Measurements from ENCODE around the gene PILRA. TPM values are rescaled to one million over a fixed set of nuclear protein-coding genes. Genes with fewer than 3 reads are reported as not detected.
"Not testable (repeated sequence)": the region's sequence is repeated elsewhere in the genome, so short reads cannot be mapped to it uniquely, and the experiment has no call there.

Gene PILRA
- total and polyA plus RNA-seq, 2 donors (not counting 1 experiment from before 2014, with no cell fraction given): 10.3 to 23.0 TPM

- no peaks in the 10 kb centered on the region for H4K20me1 ChIP-seq (ENCODE audit: control insufficient read depth, insufficient read depth, low read length, poor library complexity, severe bottlenecking)
- peaks cover 0 to 7% of the 10 kb centered on the region in 2 donors for H3K4me1 ChIP-seq (ENCODE audit: control insufficient read depth in 2 of 2, insufficient read depth in 2 of 2, low read length in 2 of 2)
- no peak overlapping the region for H3K4me3 ChIP-seq (ENCODE audit: control extremely low read depth in 1 of 5, extremely low read depth in 1 of 5, insufficient read depth in 1 of 5, low read depth in 2 of 5, low read length in 4 of 5)
- H3K9ac ChIP-seq (ENCODE audit: low read length): no peak overlapping the region
- no peaks in the 10 kb centered on the region for H3K79me2 ChIP-seq (ENCODE audit: control insufficient read depth, insufficient read depth, low read length)
- CTCF ChIA-PET: interaction anchor here (0.7 to 2.4 kb wide), 4 partner anchors 25 to 345 kb away, joined by 3 to 7 read pairs (median 3); no protein-coding TSS in a partner anchor
- Mint-ChIP-seq H3K4me3 (no peak overlapping the region), H3K4me1 (peaks cover 24% of the 10 kb centered on the region), H3K27me3 (no peaks in the 10 kb centered on the region), H3K9me3 (ENCODE audit: insufficient read depth) (no peaks in the 10 kb centered on the region), H3K27ac (no peak overlapping the region)
- no peaks in the 10 kb centered on the region for H3K36me3 ChIP-seq (replicated peaks in 1 of 2; ENCODE audit: control extremely low read depth in 1 of 2, control insufficient read depth in 1 of 2, extremely low read depth in 1 of 2, insufficient read depth in 2 of 2, low read length in 1 of 2)
- H3K27me3 ChIP-seq (replicated peaks in 1 of 4; ENCODE audit: control extremely low read depth in 1 of 4, control insufficient read depth in 3 of 4, insufficient read depth in 4 of 4, low read length in 3 of 4): no peaks in the 10 kb centered on the region
- H3K27ac ChIP-seq (ENCODE audit: low read length in 2 of 2): no peak overlapping the region
- ATAC-seq (ENCODE audit: low read depth): no peak
- no peak overlapping the region for H2AFZ ChIP-seq (ENCODE audit: insufficient read depth, low read depth, low read length, poor library complexity, severe bottlenecking)
- no peak overlapping the region for H3K4me2 ChIP-seq (replicated peaks; ENCODE audit: low read depth, low read length, poor library complexity, severe bottlenecking)
- no CpG with 5 or more reads among the region's 4 CpGs for WGBS (ENCODE audit: insufficient coverage)
- no peak for DNase-seq
- no peaks in the 10 kb centered on the region for H3K9me3 ChIP-seq (ENCODE audit: control extremely low read depth in 1 of 3, control insufficient read depth in 2 of 3, insufficient read depth in 1 of 3, low read length in 2 of 3)
- intact Hi-C loops (cut with micrococcal nuclease): no loop called here
- TF ChIP-seq CTCF (IDR thresholded peaks at IDR 0.05) (no peak), EZH2 (IDR thresholded peaks at IDR 0.05; ENCODE audit: borderline replicate concordance, insufficient read depth, low read depth, low read length, poor library complexity, severe bottlenecking) (no peak)
- POLR2A ChIA-PET: interaction anchor here (1.2 kb wide), 1 partner anchor 11 kb away, joined by 5 read pairs; no protein-coding TSS in a partner anchor
Observed at GRCh38 chr7:100380196-100380595, 6.9 kb downstream of the PILRA start.

GRCh38 chr7:100381531-100382233 lies 8.4 kb downstream of the PILRA start:
- H3K36me3 ChIP-seq (replicated peaks in 1 of 2; ENCODE audit: control extremely low read depth in 1 of 2, control insufficient read depth in 1 of 2, extremely low read depth in 1 of 2, insufficient read depth in 2 of 2, low read length in 1 of 2); H3K4me1 ChIP-seq (ENCODE audit: control insufficient read depth in 2 of 2, insufficient read depth in 2 of 2, low read length in 2 of 2); H3K4me2 ChIP-seq (replicated peaks; ENCODE audit: low read depth, low read length, poor library complexity, severe bottlenecking); H2AFZ ChIP-seq (ENCODE audit: insufficient read depth, low read depth, low read length, poor library complexity, severe bottlenecking); H3K27me3 ChIP-seq (replicated peaks in 1 of 4; ENCODE audit: control extremely low read depth in 1 of 4, control insufficient read depth in 3 of 4, insufficient read depth in 4 of 4, low read length in 3 of 4); DNase-seq; H3K9me3 Mint-ChIP-seq (ENCODE audit: insufficient read depth); H3K9ac ChIP-seq (ENCODE audit: low read length); H3K9me3 ChIP-seq (ENCODE audit: control extremely low read depth in 1 of 3, control insufficient read depth in 2 of 3, insufficient read depth in 1 of 3, low read length in 2 of 3); H3K4me3 ChIP-seq (ENCODE audit: control extremely low read depth in 1 of 5, extremely low read depth in 1 of 5, insufficient read depth in 1 of 5, low read depth in 2 of 5, low read length in 4 of 5); intact Hi-C loops (cut with micrococcal nuclease); H3K4me3 Mint-ChIP-seq; H3K27ac ChIP-seq (ENCODE audit: low read length in 2 of 2); H4K20me1 ChIP-seq (ENCODE audit: control insufficient read depth, insufficient read depth, low read length, poor library complexity, severe bottlenecking); POLR2A ChIA-PET; H3K27me3 Mint-ChIP-seq; H3K79me2 ChIP-seq (ENCODE audit: control insufficient read depth, insufficient read depth, low read length); ATAC-seq (ENCODE audit: low read depth): not testable (repeated sequence)
- CTCF ChIA-PET: interaction anchor here (1.0 to 2.4 kb wide), 2 partner anchors 26 to 34 kb away, joined by 3 to 7 read pairs; no protein-coding TSS in a partner anchor
- peaks cover 19% of the 10 kb centered on the region for H3K4me1 Mint-ChIP-seq
- H3K27ac Mint-ChIP-seq: peak overlapping the region; percentile 32
- WGBS (ENCODE audit: insufficient coverage): 98% methylated on average over 27 of the region's 49 CpGs

- H3K4me2 ChIP-seq (replicated peaks; ENCODE audit: low read depth, low read length, poor library complexity, severe bottlenecking); H3K27ac ChIP-seq (ENCODE audit: low read length in 2 of 2); H3K79me2 ChIP-seq (ENCODE audit: control insufficient read depth, insufficient read depth, low read length); POLR2A ChIA-PET; H3K9me3 ChIP-seq (ENCODE audit: control extremely low read depth in 1 of 3, control insufficient read depth in 2 of 3, insufficient read depth in 1 of 3, low read length in 2 of 3); H3K4me1 ChIP-seq (ENCODE audit: control insufficient read depth in 2 of 2, insufficient read depth in 2 of 2, low read length in 2 of 2); intact Hi-C loops (cut with micrococcal nuclease); H3K36me3 ChIP-seq (replicated peaks in 1 of 2; ENCODE audit: control extremely low read depth in 1 of 2, control insufficient read depth in 1 of 2, extremely low read depth in 1 of 2, insufficient read depth in 2 of 2, low read length in 1 of 2); H3K27me3 Mint-ChIP-seq; H3K9ac ChIP-seq (ENCODE audit: low read length); H3K4me3 ChIP-seq (ENCODE audit: control extremely low read depth in 1 of 5, extremely low read depth in 1 of 5, insufficient read depth in 1 of 5, low read depth in 2 of 5, low read length in 4 of 5); ATAC-seq (ENCODE audit: low read depth); H4K20me1 ChIP-seq (ENCODE audit: control insufficient read depth, insufficient read depth, low read length, poor library complexity, severe bottlenecking); H3K27me3 ChIP-seq (replicated peaks in 1 of 4; ENCODE audit: control extremely low read depth in 1 of 4, control insufficient read depth in 3 of 4, insufficient read depth in 4 of 4, low read length in 3 of 4); H2AFZ ChIP-seq (ENCODE audit: insufficient read depth, low read depth, low read length, poor library complexity, severe bottlenecking); H3K9me3 Mint-ChIP-seq (ENCODE audit: insufficient read depth); H3K4me3 Mint-ChIP-seq: not testable (repeated sequence)
- CTCF ChIA-PET: interaction anchor here (1.0 to 2.4 kb wide), 2 partner anchors 25 to 33 kb away, joined by 3 to 7 read pairs; no protein-coding TSS in a partner anchor
- 64% methylated on average over 6 of the region's 8 CpGs for WGBS (ENCODE audit: insufficient coverage)
- peaks cover 19% of the 10 kb centered on the region for H3K4me1 Mint-ChIP-seq
- peak; percentile 25 for DNase-seq
- H3K27ac Mint-ChIP-seq: peak overlapping the region; percentile 32
Observed at GRCh38 chr7:100382234-100382853, 9.1 kb downstream of the PILRA start.

Measured in B cell (primary cell).